ENCODE data around the gene NNAT.

- TF ChIP-seq GABPA (IDR thresholded peaks at IDR 0.05; ENCODE audit: low read depth) (no peak), REST (IDR thresholded peaks at IDR 0.05; ENCODE audit: insufficient replicate concordance, low read depth) (no peak), CTCF (IDR thresholded peaks at IDR 0.05; ENCODE audit: insufficient read depth, low read length) (peak; percentile 10), POLR2AphosphoS5 (IDR thresholded peaks at IDR 0.05; ENCODE audit: low read depth) (no peak)
Measured at GRCh38 chr20:37543828-37544227, 22.8 kb downstream of the NNAT start.

Measured in HL-60 (cell line).